Epithelial cell of proximal tubule (primary cell): ENCODE results near the gene BUD23. TPM values are rescaled to one million over a fixed set of nuclear protein-coding genes. Genes with fewer than 3 reads are reported as not detected.

ENCODE experiments used
- DNase-seq: peaks from one replicate; pipeline ENCODE4 v3.0.0-alpha.2; 2011; ENCODE audit warnings: low read depth
- H3K4me3 ChIP-seq: 2 replicates; pipeline ENCODE4 v1.5.1; 2011; ENCODE audit warnings: low read depth, mild to moderate bottlenecking, low read length
- total RNA-seq: library from RNA; depleted of rRNA; stranded (reverse); fragments of >200 nt; gene quantifications from 2 replicates; pipeline ENCODE4 v1.2.3, GENCODE V29; 2015
- TF ChIP-seq, protein P1 (sequence below): conservative IDR thresholded peaks from 2 replicates; pipeline ENCODE4 v1.5.1; 2012; ENCODE audit warnings: low read depth, mild to moderate bottlenecking, low read length

The BUD23 gene
- total RNA-seq, 1 donor from 2014 or later, result 65.2 TPM

GRCh38 chr7:73701357-73701995 is 18.1 kb downstream of the BUD23 start:
- DNase-seq, result no peak
- TF ChIP-seq, protein P1, sequence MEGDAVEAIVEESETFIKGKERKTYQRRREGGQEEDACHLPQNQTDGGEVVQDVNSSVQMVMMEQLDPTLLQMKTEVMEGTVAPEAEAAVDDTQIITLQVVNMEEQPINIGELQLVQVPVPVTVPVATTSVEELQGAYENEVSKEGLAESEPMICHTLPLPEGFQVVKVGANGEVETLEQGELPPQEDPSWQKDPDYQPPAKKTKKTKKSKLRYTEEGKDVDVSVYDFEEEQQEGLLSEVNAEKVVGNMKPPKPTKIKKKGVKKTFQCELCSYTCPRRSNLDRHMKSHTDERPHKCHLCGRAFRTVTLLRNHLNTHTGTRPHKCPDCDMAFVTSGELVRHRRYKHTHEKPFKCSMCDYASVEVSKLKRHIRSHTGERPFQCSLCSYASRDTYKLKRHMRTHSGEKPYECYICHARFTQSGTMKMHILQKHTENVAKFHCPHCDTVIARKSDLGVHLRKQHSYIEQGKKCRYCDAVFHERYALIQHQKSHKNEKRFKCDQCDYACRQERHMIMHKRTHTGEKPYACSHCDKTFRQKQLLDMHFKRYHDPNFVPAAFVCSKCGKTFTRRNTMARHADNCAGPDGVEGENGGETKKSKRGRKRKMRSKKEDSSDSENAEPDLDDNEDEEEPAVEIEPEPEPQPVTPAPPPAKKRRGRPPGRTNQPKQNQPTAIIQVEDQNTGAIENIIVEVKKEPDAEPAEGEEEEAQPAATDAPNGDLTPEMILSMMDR, result peak; percentile 69
- H3K4me3 ChIP-seq, result no peak overlapping the region

DNA sequence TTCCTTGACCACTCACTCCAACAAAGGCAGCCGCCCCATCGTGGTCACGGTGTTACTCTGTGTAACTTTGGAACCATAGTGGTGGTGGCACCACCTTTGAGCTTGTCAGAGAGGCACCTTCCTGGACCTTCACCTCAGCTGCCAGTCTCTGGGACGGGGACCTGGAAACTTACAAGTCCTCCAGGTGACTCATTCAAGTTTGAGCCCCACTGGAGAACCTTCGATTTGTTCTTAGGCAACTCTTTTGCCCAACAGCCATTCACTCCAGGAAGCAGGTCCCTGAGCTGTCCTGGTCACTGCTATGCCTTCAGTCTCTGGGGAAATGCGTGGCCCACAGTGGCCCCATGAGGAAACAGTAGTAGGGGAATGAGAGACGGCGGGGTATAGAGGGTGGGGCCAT is 18.8 kb downstream of the BUD23 start:
- DNase-seq, result no peak
- H3K4me3 ChIP-seq, result no peak overlapping the region
- TF ChIP-seq, protein P1, result no peak

DNA sequence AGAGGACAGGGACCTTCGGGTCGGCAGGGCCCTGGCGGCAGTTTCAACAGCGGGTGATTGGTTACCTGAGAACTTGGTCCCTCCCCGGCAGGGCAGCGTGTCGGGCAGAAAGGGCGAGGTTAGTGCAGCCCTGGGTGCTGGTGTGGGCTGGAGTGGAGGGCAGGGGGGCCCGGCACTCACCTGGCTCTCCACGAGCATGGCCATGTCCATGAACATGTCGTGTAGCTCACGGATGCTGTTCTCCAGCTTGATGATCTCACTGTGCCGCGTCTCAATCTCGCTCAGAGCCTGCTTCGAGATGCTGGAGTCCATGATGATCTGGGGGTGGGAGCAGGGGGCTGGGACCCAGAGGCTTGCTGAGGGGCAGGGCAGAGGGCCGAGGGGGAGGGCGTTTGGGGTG is 19.3 kb downstream of the BUD23 start:
- no peak overlapping the region for H3K4me3 ChIP-seq
- DNase-seq, result no peak
- TF ChIP-seq, protein P1, result no peak

GRCh38 chr7:73703225-73703624 is 19.8 kb downstream of the BUD23 start:
- no peak overlapping the region for H3K4me3 ChIP-seq
- no peak for DNase-seq
- TF ChIP-seq, protein P1, result no peak

- no peak for DNase-seq
- TF ChIP-seq, protein P1, result no peak
- H3K4me3 ChIP-seq, result no peak overlapping the region
These were observed 20.6 kb downstream of the BUD23 start for GRCh38 chr7:73703757-73704639.

DNA sequence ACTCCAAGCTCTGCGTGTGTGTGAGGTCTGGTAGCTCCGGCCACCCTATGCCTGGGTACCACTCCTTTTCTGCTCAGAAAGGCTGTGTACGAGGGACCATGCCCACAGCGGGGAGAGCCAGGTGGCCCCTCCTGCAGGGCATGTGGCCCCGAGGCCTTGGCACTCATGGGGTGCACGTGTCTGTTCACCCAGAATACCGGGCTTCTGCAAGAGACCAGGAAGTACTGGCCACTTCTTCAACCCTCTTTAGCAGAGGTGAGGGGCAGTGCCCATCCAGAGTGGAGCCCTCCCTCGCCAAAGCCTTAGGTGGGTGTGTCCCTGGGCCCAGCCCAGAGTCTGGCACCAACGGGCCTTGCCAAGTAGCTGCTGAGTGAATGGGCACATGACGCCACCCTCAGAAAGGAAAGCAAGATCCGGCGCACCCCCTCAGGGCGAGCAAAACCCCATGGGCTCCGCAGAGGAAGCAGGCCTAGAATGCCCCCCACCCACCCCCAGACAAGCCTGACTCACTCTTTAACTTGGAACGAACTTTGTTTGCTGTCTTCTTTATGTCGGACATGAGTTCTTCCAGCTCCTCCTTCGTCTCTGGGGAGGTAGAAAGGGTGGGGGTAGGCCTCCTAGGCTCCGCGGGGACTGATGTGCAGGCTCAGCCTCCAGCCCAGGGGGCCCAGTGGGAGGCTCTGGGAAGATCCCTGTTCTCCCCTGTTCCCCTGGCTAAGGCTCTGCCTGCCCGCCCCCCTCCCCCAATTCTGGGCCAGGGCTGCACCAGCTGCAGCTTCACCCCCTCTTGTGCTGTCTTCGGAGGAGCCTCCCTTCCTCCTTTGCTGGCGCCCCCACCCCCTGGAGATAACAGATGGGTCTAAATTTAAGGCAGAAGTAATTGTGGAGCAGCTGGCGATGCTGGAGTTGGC is 21.5 kb downstream of the BUD23 start:
- no peak overlapping the region for H3K4me3 ChIP-seq
- TF ChIP-seq, protein P1, result no peak
- no peak for DNase-seq
